GM23338 (cell line): ENCODE measurements around the gene CCL18. TPM values are rescaled to one million over a fixed set of nuclear protein-coding genes. Genes with fewer than 3 reads are reported as not detected.

Experiments
- ATAC-seq: fragments of 200-7000 bp; cut with Tn5 transposase; 3 replicates; pipeline ENCODE4 v1.9.1; 2020
- DNase-seq: peaks from one replicate; pipeline ENCODE4 v3.0.0-alpha.2; 2015; ENCODE audit warnings: low spot score
- H2AFZ ChIP-seq: fragments of 200-600 bp; sonication (generic); 2 replicates; pipeline ENCODE4 v1.8.0; 2016; ENCODE audit warnings: antibody characterized with exemption, mild to moderate bottlenecking, moderate library complexity
- H3F3A ChIP-seq: fragments of 200-600 bp; sonication (generic); replicated peaks from 2 replicates; pipeline ENCODE4 v1.8.0; 2017; ENCODE audit warnings: antibody characterized with exemption, mixed run types, low read depth
- H3K27ac ChIP-seq: fragments of 200-600 bp; sonication (generic); 2 replicates; pipeline ENCODE4 v1.6.1; 2016; ENCODE audit warnings: low read depth
- H3K27me3 ChIP-seq: fragments of 200-600 bp; sonication (generic); 2 replicates; pipeline ENCODE4 v1.8.0; 2016; ENCODE audit warnings: mild to moderate bottlenecking, mixed run types, moderate library complexity; ENCODE audit not compliant: insufficient read depth
- H3K36me3 ChIP-seq: fragments of 200-600 bp; sonication (generic); 2 replicates; pipeline ENCODE4 v1.8.0; 2016; ENCODE audit warnings: mild to moderate bottlenecking; ENCODE audit not compliant: insufficient read depth
- H3K4me1 ChIP-seq: fragments of 200-600 bp; sonication (generic); 2 replicates; pipeline ENCODE4 v1.8.0; 2016; ENCODE audit warnings: mild to moderate bottlenecking, moderate library complexity; ENCODE audit not compliant: insufficient read depth
- H3K4me2 ChIP-seq: fragments of 200-600 bp; sonication (generic); 2 replicates; pipeline ENCODE4 v1.7.1; 2017; ENCODE audit warnings: mixed run types
- H3K4me3 ChIP-seq: fragments of 200-600 bp; sonication (generic); 2 replicates; pipeline ENCODE4 v1.6.1; 2016; ENCODE audit warnings: mixed run types
- H3K79me2 ChIP-seq: fragments of 200-600 bp; sonication (generic); replicated peaks from 2 replicates; pipeline ENCODE4 v1.8.0; 2017; ENCODE audit warnings: mild to moderate bottlenecking; ENCODE audit not compliant: insufficient read depth
- H3K9me2 ChIP-seq: fragments of 200-600 bp; sonication (generic); 2 replicates; pipeline ENCODE4 v1.8.0; 2017; ENCODE audit not compliant: insufficient read depth
- H4K20me1 ChIP-seq: fragments of 200-600 bp; sonication (generic); replicated peaks from 2 replicates; pipeline ENCODE4 v1.8.0; 2017; ENCODE audit warnings: mild to moderate bottlenecking; ENCODE audit not compliant: insufficient read depth
- H3K27ac Mint-ChIP-seq: 2 replicates; pipeline ENCODE4 v1.8.0; 2020; ENCODE audit warnings: inconsistent platforms, mild to moderate bottlenecking, moderate library complexity, mixed read lengths
- H3K27me3 Mint-ChIP-seq: 3 replicates; pipeline ENCODE4 v1.8.0; 2022; ENCODE audit warnings: low read depth, mild to moderate bottlenecking, moderate library complexity, mixed read lengths, inconsistent platforms; ENCODE audit not compliant: insufficient read depth, poor library complexity
- H3K36me3 Mint-ChIP-seq: 3 replicates; pipeline ENCODE4 v1.8.0; 2021; ENCODE audit warnings: low read depth, mild to moderate bottlenecking, inconsistent platforms, moderate library complexity, mixed read lengths
- H3K4me1 Mint-ChIP-seq: 3 replicates; pipeline ENCODE4 v1.8.0; 2020; ENCODE audit warnings: mild to moderate bottlenecking, inconsistent platforms, mixed read lengths
- H3K4me3 Mint-ChIP-seq: 3 replicates; pipeline ENCODE4 v1.8.0; 2021; ENCODE audit warnings: moderate library complexity, mild to moderate bottlenecking, inconsistent platforms, mixed read lengths
- H3K9me3 Mint-ChIP-seq: 3 replicates; pipeline ENCODE4 v1.8.0; 2020; ENCODE audit warnings: moderate library complexity, mild to moderate bottlenecking, inconsistent platforms, mixed read lengths
- CREB1 ChIP-seq: fragments of 250-450 bp; sonication (Bioruptor Pico); IDR thresholded peaks from 2 replicates; pipeline ENCODE4 v1.5.0; 2020; ENCODE audit warnings: low read depth, mild to moderate bottlenecking, moderate library complexity
- CTCF ChIP-seq, 2 experiments: fragments of 200-600 bp in 1 of 2; sonication (generic) in 1 of 2; conservative IDR thresholded peaks; 2 replicates each; pipeline versions ENCODE4 v1.5.1 to v1.6.1; 2016 to 2017; ENCODE audit warnings: antibody characterized with exemption in 2 of 2, low read depth in 2 of 2, mild to moderate bottlenecking in 2 of 2, moderate library complexity in 1 of 2
- JUNB ChIP-seq: IDR thresholded peaks from one replicate; pipeline ENCODE4 v1.6.1; 2016; ENCODE audit warnings: antibody characterized with exemption; ENCODE audit not compliant: unreplicated experiment
- POLR2AphosphoS5 ChIP-seq: IDR thresholded peaks from 2 replicates; pipeline ENCODE4 v1.6.1; 2016; ENCODE audit warnings: antibody characterized with exemption, low read depth
- REST ChIP-seq: IDR thresholded peaks from one replicate; pipeline ENCODE4 v1.6.1; 2018; ENCODE audit warnings: antibody characterized with exemption; ENCODE audit not compliant: unreplicated experiment
- ZNF114 ChIP-seq: fragments of 250-450 bp; sonication (Bioruptor Pico); IDR thresholded peaks from 2 replicates; pipeline ENCODE4 v1.5.0; 2020; ENCODE audit warnings: mild to moderate bottlenecking, moderate library complexity
- ZNF331 ChIP-seq: fragments of 250-450 bp; sonication (Bioruptor Pico); IDR thresholded peaks from 2 replicates; pipeline ENCODE4 v1.5.0; 2020; ENCODE audit warnings: low read depth, mild to moderate bottlenecking, moderate library complexity
- ZNF462 ChIP-seq: fragments of 250-450 bp; sonication (Bioruptor Pico); IDR thresholded peaks from 2 replicates; pipeline ENCODE4 v1.5.0; 2020; ENCODE audit warnings: mild to moderate bottlenecking, moderate library complexity
- polyA plus RNA-seq: library from polyadenylated mRNA; unstranded; fragments of >200 nt; fragmentation: Nextera tagmentation; extraction: Ambion mirVana; gene quantifications from 2 replicates; pipeline ENCODE4 v1.2.1, GENCODE V29; 2016
- total RNA-seq: library from RNA; depleted of rRNA; stranded (reverse); fragments of >200 nt; shearing (Covaris generic); gene quantifications from 2 replicates; pipeline ENCODE4 v1.2.3, GENCODE V29; 2014

The CCL18 gene
- total and polyA plus RNA-seq, 2 experiments from 2014 or later = not detected

- TF ChIP-seq ZNF462 (CRISPR knock-in tag) = no peak
- no peak for TF ChIP-seq ZNF331
- no peak for TF ChIP-seq POLR2AphosphoS5
- TF ChIP-seq ZNF114 (CRISPR knock-in tag) = no peak
- no peak for TF ChIP-seq CTCF (conservative IDR thresholded peaks at IDR 0.05; ENCODE audit: low read depth in 2 of 2)
Observed at GRCh38 chr17:36060816-36061215, 3.3 kb upstream of the CCL18 start (continued).

- no peaks in the 10 kb centered on the region for H3K4me1 ChIP-seq
- H4K20me1 ChIP-seq = no peaks in the 10 kb centered on the region
- no peaks in the 10 kb centered on the region; the same call in 2 of the 3 replicates for H3K9me3 Mint-ChIP-seq
- no peak overlapping the region for H3K27ac Mint-ChIP-seq
- H3K9me2 ChIP-seq = peaks cover 17% of the 10 kb centered on the region
- H3K27me3 ChIP-seq = no peaks in the 10 kb centered on the region
- no peaks in the 10 kb centered on the region for H3K79me2 ChIP-seq
- DNase-seq (no peak), ATAC-seq (no peak)
- H3K27ac ChIP-seq = no peak overlapping the region
- H2AFZ ChIP-seq = no peak overlapping the region
- no peaks in the 10 kb centered on the region for H3K27me3 Mint-ChIP-seq
- no peak overlapping the region for H3K4me2 ChIP-seq
- no peaks in the 10 kb centered on the region; the same call in 2 of the 3 replicates for H3K36me3 Mint-ChIP-seq
- no peak overlapping the region for H3K4me3 Mint-ChIP-seq
- no peaks in the 10 kb centered on the region for H3K36me3 ChIP-seq
- no peaks in the 10 kb centered on the region; the same call in 2 of the 3 replicates for H3K4me1 Mint-ChIP-seq
- no peak overlapping the region for H3K4me3 ChIP-seq
- H3F3A ChIP-seq = no peaks in the 10 kb centered on the region
- no peak for TF ChIP-seq CREB1 (CRISPR knock-in tag)
- no peak for TF ChIP-seq REST
- no peak for TF ChIP-seq JUNB
Observed at GRCh38 chr17:36066365-36066985, 2.4 kb downstream of the CCL18 start.
